Duodenal mucosa (tissue), 2 donors: Measurements from ENCODE around the gene PSEN2.

Source experiments
- H3K27ac ChIP-seq: one replicate; pipeline ENCODE4 v1.7.0; 2013; ENCODE audit warnings: low read depth, low read length
- H3K27me3 ChIP-seq, 2 donors: one replicate each; pipeline ENCODE4 v1.7.0; 2013; ENCODE audit warnings: low read length in 2 of 2, control low read depth in 1 of 2; ENCODE audit not compliant: insufficient read depth in 2 of 2, control insufficient read depth in 1 of 2
- H3K36me3 ChIP-seq, 2 donors: one replicate each; pipeline ENCODE4 v1.7.0; 2013; ENCODE audit warnings: low read length in 2 of 2, control low read depth in 1 of 2; ENCODE audit not compliant: insufficient read depth in 2 of 2, control insufficient read depth in 1 of 2
- H3K4me1 ChIP-seq, 2 donors: one replicate each; pipeline ENCODE4 v1.7.0; 2013; ENCODE audit warnings: low read length in 2 of 2, control low read depth in 1 of 2; ENCODE audit not compliant: insufficient read depth in 2 of 2, control insufficient read depth in 1 of 2
- H3K4me3 ChIP-seq, 2 donors: one replicate each; pipeline ENCODE4 v1.7.0; 2013; ENCODE audit warnings: low read length in 2 of 2, low read depth in 1 of 2
- H3K9ac ChIP-seq, 2 donors: one replicate each; pipeline ENCODE4 v1.7.0; 2013; ENCODE audit warnings: low read length in 2 of 2, low read depth in 1 of 2
- H3K9me3 ChIP-seq, 2 donors: one replicate each; pipeline ENCODE4 v1.7.0; 2013; ENCODE audit warnings: low read length in 2 of 2, control low read depth in 1 of 2; ENCODE audit not compliant: control insufficient read depth in 1 of 2

Gene PSEN2

DNA sequence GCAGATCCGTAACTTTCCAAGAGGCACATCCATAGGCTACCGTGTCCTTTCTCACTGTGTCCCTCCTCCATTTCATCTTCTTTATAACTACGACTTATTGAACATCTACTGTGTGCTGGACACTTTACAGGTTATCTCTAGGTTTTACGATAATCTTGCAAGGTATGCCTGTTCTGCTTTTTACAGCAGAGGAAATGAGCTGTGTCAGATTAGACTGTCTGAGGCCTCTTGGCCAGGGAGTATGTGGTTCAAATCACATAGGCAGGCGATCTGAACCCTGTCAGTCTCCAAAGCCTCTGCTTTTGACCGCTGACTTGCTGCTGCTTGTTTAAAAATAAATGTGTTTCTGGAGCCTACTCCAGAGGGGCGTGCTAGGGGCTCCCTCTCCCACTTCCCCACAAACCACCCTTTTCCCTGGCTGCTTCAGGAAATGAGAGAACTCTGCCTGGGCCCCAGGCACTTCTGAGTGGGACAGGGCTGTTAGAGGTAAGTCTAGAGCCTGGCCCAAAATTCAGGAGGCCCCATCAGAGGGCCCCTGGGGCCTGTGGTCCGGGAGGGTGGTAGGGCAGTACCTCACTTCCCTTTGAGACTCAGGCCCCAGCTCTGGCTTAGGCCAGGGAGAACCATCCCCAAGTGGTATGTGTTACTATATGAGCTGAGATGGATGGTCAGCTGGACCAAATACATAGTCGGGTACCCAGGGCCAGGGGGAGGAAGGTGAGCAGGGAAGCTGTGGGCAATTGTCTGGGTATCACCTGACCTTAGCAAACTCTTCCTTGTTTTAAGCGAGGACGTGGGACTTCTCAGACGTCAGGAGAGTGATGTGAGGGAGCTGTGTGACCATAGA, 4.4 kb downstream of the PSEN2 start:
- Histone ChIP-seq H3K27ac (no peak overlapping the region), H3K9ac (no peak overlapping the region), H3K27me3 (no peaks in the 10 kb centered on the region), H3K36me3 (peaks cover 3 to 12% of the 10 kb centered on the region in 2 donors), H3K9me3 (no peaks in the 10 kb centered on the region), H3K4me1 (peaks cover 16 to 28% of the 10 kb centered on the region in 2 donors), H3K4me3 (no peak overlapping the region)

- H3K9me3 ChIP-seq = no peaks in the 10 kb centered on the region
- no peak overlapping the region for H3K27ac ChIP-seq
- peaks cover 16 to 28% of the 10 kb centered on the region in 2 donors for H3K4me1 ChIP-seq
- H3K36me3 ChIP-seq = peaks cover 8 to 12% of the 10 kb centered on the region in 2 donors
- peak overlapping the region in 1 of 2 donors; percentile 5 for H3K9ac ChIP-seq
- no peaks in the 10 kb centered on the region for H3K27me3 ChIP-seq
- no peak overlapping the region for H3K4me3 ChIP-seq
These were observed 5.4 kb downstream of the PSEN2 start for GRCh38 chr1:226875641-226876295.

DNA sequence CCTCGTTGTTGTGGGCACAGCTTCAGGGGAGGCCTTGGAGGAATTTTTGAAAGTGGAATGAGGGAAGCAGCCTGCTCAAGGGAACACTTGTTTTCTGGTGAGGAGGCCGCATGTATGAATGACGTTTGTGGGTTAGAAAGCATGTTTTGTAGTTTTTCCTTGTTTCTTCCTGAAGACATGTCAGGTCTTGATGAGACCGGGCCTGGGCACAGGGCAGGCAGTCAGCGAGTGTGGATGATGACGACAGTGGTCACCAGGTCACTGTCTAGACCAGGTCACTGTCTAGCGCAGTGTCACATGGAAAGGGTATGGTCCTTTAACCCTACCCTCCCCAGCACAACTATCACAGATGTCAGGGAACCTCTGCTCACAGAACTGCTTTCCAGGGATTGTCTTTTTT, 7.3 kb downstream of the PSEN2 start:
- no peaks in the 10 kb centered on the region for H3K27me3 ChIP-seq
- peaks cover 14 to 23% of the 10 kb centered on the region in 2 donors for H3K4me1 ChIP-seq
- no peak overlapping the region for H3K4me3 ChIP-seq
- peaks cover 10 to 12% of the 10 kb centered on the region in 2 donors for H3K36me3 ChIP-seq
- no peaks in the 10 kb centered on the region for H3K9me3 ChIP-seq
- H3K9ac ChIP-seq = no peak overlapping the region
- H3K27ac ChIP-seq = no peak overlapping the region

GRCh38 chr1:226880372-226881287, 10.2 kb downstream of the PSEN2 start:
- H3K27ac ChIP-seq = no peak overlapping the region
- H3K36me3 ChIP-seq = peaks cover 10 to 12% of the 10 kb centered on the region in 2 donors
- H3K4me3 ChIP-seq = no peak overlapping the region
- no peak overlapping the region for H3K9ac ChIP-seq
- no peaks in the 10 kb centered on the region for H3K27me3 ChIP-seq
- H3K4me1 ChIP-seq = peaks cover 27 to 31% of the 10 kb centered on the region in 2 donors
- H3K9me3 ChIP-seq = no peaks in the 10 kb centered on the region

DNA sequence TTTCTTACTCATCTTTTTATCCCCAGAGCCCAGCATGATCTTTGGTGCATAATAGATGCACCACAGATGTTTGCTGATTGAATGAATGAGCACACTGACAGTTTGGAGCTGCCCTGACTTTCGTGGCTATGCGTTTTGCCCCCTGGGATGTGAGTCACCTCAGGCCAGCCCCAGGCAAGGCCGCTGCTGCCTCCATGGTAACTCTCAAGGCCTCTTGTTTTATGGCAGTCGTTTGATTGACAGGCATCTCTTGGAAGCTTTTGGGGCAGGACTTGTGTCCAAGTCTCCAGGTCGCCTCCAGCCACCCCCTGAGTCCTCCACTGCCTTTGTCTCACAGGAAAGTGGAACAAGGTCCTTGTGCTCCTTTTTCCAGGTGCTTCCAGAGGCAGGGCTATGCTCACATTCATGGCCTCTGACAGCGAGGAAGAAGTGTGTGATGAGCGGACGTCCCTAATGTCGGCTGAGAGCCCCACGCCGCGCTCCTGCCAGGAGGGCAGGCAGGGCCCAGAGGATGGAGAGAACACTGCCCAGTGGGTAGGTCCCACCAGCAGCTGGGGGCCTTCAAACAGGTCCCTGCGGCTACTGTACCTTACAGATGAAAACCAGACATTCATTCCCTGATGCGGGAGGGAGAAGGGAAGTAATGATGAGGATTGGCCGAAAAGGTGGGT, 11.2 kb downstream of the PSEN2 start:
- no peaks in the 10 kb centered on the region for H3K9me3 ChIP-seq
- peaks cover 10 to 11% of the 10 kb centered on the region in 2 donors for H3K36me3 ChIP-seq
- no peaks in the 10 kb centered on the region for H3K27me3 ChIP-seq
- H3K4me3 ChIP-seq = peak overlapping the region; percentile 57 to 61
- H3K4me1 ChIP-seq = peaks cover 26 to 35% of the 10 kb centered on the region in 2 donors
- no peak overlapping the region for H3K27ac ChIP-seq
- peak overlapping the region in 1 of 2 donors; percentile 61 for H3K9ac ChIP-seq

GRCh38 chr1:226882187-226882586, 11.8 kb downstream of the PSEN2 start:
- Histone ChIP-seq H3K9ac (peak overlapping the region; percentile 48 to 61), H3K27me3 (no peaks in the 10 kb centered on the region), H3K4me3 (peak overlapping the region; percentile 57 to 61), H3K27ac (peak overlapping the region; percentile 48), H3K9me3 (no peaks in the 10 kb centered on the region), H3K4me1 (peaks cover 26 to 35% of the 10 kb centered on the region in 2 donors), H3K36me3 (peaks cover 6 to 7% of the 10 kb centered on the region in 2 donors)

- H3K27me3 ChIP-seq = no peaks in the 10 kb centered on the region
- peaks cover 7% of the 10 kb centered on the region in 2 donors for H3K36me3 ChIP-seq
- H3K4me3 ChIP-seq = peak overlapping the region; percentile 57 to 61
- H3K9ac ChIP-seq = peak overlapping the region; percentile 49 to 61
- H3K4me1 ChIP-seq = peaks cover 26 to 35% of the 10 kb centered on the region in 2 donors
- peak overlapping the region; percentile 49 for H3K27ac ChIP-seq
- no peaks in the 10 kb centered on the region for H3K9me3 ChIP-seq
These were observed 12.4 kb downstream of the PSEN2 start for GRCh38 chr1:226882631-226883409.

GRCh38 chr1:226883630-226884029, 13.2 kb downstream of the PSEN2 start:
- peaks cover 14 to 15% of the 10 kb centered on the region in 2 donors for H3K36me3 ChIP-seq
- no peak overlapping the region for H3K9ac ChIP-seq
- H3K9me3 ChIP-seq = no peaks in the 10 kb centered on the region
- no peaks in the 10 kb centered on the region for H3K27me3 ChIP-seq
- no peak overlapping the region for H3K27ac ChIP-seq
- peak overlapping the region in 1 of 2 donors; percentile 57 for H3K4me3 ChIP-seq
- peaks cover 26 to 35% of the 10 kb centered on the region in 2 donors for H3K4me1 ChIP-seq

- Histone ChIP-seq H3K9me3 (no peaks in the 10 kb centered on the region), H3K4me1 (peaks cover 26 to 35% of the 10 kb centered on the region in 2 donors), H3K27ac (no peak overlapping the region), H3K4me3 (no peak overlapping the region), H3K36me3 (peaks cover 16 to 18% of the 10 kb centered on the region in 2 donors), H3K9ac (no peak overlapping the region), H3K27me3 (no peaks in the 10 kb centered on the region)
These were observed 13.8 kb downstream of the PSEN2 start for GRCh38 chr1:226884116-226884625.
